Cerebellar cortex (tissue), 1 donor: ENCODE results near the gene LRRC17.
"Not testable (repeated sequence)": the region's sequence is repeated elsewhere in the genome, so short reads cannot be mapped to it uniquely, and the experiment has no call there.

Experiments used
- DNase-seq: peaks from one replicate; pipeline ENCODE4 v3.0.0-alpha.2; 2015; ENCODE audit warnings: low spot score

The LRRC17 gene

GRCh38 chr7:102897856-102898531, 14.8 kb upstream of the LRRC17 start:
- DNase-seq, result no peak

GRCh38 chr7:102898532-102898859, 14.3 kb upstream of the LRRC17 start:
- DNase-seq, result no peak

- not testable (repeated sequence) for DNase-seq
Observed at GRCh38 chr7:102902052-102902451, 10.7 kb upstream of the LRRC17 start.

DNA sequence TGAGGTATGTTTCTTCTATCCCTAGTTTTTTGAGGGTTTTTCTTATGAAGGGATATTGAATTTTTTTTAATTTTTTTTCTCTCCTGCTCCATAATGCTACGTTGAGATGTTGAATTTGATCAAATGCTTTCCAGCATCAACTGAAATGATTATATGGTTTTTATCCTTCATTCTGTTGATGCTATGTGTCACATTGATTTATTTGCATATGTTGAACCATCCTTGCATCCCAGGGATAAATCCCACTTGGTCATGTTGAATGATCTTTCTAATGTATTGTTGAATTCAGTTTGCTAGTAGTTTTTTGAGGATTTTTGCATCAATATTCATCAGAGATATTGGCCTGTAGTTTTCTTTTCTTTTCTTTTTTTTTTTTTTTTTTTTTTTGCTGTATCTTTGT, 9.2 kb upstream of the LRRC17 start:
- DNase-seq, result not testable (repeated sequence)

- no peak for DNase-seq
Observed at GRCh38 chr7:102908676-102909075, 4.1 kb upstream of the LRRC17 start.

DNA sequence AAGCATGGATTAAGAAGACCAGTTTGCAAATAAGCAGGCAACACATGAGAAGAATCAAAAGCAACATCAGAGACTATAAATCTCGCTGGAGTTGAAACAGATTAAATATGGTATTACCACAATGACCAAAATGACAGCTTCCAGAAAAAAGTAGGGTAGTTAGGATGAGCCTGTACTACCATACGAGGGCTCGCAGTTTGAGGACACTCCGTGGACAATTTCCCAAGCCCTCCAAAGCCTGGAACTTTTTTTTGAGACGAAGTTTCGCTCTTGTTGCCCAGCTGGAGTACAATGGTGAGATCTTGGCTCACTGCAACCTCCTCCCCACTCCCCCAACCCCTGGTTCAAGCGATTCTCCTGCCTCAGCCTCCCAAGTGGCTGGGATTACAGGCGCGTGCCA, 1.0 kb downstream of the LRRC17 start:
- no peak for DNase-seq

- no peak for DNase-seq
Observed at GRCh38 chr7:102914585-102914984, 1.8 kb downstream of the LRRC17 start.

- DNase-seq, result no peak
Observed at GRCh38 chr7:102916426-102916825, 3.6 kb downstream of the LRRC17 start.

GRCh38 chr7:102916881-102917280, 4.1 kb downstream of the LRRC17 start:
- no peak for DNase-seq

DNA sequence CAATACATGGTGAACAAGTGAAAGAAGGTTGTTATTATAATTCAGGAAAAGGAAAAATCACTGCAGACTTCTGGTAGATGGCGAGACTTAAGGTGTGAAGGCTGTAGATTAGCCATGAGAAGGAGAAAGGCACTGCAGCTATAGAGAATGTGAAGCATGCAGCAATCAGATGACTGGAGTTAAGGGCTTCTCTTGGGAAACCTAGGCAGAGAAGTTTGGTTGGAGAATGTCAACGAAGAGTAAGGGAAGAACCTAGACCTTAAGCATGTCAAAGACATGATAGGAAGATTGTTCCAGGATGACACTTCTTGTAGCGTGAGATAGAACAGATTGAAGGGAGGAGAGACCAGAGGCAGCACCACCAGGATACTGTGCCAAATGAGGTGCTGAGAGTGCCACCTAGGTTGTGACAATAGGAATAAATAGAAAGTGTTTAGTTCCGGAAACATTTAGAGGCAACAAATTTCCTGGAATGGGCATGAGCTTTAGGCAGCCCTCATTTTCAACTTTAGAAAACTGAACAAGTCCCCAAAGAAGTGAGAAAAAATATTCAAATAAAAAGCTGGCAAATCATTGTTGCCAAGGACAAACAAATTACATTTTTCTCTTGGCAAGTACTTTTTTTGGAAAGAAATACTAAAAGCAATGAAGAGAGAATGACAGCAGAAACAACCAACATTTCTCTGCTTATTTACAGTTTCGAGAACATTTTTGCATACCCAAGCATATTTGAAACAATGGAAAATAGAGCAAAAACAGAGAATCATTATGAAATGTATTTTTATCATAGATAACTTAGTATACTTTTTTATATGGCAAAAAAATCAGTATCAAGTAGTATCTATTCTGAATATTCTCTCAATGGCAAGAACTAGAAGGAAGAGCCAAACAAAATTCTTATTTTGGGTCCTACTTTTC, 4.9 kb downstream of the LRRC17 start:
- no peak for DNase-seq

DNA sequence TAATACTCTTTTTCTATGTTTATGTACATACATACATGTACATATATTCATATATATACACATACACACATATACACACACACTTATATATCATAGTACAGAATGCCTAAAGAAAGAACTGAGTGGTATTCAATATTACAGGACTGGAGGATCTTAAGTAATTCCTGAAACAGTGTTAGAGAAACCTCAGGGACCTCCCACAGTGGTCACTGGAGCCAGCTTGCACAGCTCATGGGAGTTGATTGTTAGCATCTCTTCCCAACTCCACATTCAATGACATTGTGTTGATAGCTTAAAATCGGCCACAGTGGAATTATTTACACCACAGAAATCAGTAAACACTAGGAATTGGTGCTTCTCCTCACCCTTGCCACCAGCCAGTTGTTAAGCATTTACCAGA, 6.0 kb downstream of the LRRC17 start:
- no peak for DNase-seq

DNA sequence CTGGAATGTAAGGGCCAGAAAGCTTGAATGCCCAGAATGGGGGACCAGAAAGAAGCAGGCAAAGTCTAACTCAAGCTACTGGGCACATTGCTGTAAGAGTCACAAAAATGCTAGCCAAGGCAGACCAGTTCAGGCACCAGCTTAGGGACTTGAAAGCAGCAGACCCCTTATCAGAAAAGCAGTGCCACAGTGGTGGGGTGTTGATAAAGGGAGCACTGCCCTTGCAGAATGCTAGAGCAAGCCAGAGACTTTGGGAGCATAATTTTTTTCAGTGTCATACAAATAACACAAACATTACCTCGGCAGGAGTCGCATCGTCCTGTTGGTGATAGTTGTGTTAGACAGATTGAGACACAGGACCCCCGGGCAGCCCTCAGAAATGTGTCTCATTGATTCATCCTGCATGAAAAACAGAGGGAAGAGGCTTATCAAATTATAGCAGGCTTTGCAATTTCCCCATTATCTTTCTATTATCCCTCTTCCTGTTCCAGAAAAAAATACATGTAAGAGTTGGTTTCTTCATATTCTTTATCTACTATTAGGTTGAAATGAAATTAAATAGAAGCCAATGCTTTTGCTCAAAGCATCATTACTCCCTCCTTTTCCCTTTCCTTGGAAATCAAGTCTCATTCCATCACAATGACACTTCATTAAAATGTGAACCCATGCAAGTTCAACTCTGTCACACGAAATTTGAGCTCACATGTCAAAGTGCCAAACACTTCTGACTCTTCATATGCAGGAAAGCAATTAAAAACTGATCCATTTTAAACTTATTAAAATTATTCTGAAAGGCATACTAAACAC, 13.4 kb downstream of the LRRC17 start:
- DNase-seq, result no peak

DNA sequence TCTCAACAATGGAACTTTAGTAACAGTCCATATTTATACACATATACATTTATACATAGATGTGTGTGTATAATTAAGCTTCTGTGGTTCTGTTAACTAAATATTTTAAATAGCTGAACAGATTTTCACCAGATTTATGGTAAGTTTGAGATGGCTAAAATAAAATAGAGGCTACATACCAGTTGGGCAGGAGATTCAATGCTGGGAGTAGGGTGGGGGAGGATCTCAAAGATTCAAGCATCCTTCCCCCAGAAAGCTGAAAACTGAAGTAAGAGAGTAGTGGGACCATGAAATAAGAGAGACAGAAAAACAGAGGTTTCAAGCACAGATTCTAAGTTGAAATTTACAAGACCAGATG, 14.0 kb downstream of the LRRC17 start:
- DNase-seq, result no peak

DNA sequence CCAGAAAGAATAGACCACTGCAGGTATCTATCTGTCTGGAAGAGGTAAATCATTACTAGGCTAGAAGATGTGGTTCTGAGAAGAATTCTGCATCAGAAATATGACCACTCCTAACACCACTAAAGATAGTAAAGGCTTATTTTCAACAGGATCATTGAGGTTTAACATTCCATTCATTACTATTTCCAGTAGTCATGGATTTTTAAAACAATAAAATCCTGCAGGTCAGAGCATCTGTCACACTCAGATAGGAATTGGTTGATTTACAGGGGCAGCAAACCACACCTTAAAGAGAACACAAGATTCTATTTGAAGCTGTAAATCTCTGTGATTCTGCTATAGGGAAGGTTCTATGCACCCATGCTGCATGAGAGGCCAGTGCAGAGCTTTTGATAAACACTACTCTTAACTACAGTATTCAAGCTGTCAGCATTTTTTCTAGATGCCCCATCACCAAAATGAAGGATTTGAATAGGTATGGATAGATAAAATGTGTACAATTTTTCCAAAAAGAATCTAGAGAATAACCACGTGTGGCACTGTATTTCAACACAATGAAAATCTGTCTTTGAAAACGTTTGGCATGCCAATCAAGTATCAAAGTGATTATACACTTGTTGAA, 14.6 kb downstream of the LRRC17 start:
- DNase-seq, result no peak

DNA sequence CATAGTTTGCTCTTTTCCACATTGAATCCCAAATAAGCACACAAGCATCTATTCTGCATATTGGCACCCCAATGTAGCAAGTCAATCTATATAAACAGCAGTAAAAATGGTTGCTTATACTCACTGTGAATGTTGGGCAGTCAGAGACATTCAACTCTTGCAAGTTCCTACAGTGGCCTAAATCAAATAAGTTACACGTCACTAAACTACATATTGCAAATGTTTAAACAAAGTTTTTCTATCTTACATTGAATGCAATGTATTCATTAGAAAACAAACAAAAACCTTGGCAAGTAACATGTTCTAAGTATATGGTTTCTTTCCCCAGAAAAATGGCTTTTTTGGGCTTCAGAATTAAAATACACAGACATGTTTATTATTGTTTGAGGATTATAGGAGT, 19.0 kb downstream of the LRRC17 start:
- no peak for DNase-seq

DNA sequence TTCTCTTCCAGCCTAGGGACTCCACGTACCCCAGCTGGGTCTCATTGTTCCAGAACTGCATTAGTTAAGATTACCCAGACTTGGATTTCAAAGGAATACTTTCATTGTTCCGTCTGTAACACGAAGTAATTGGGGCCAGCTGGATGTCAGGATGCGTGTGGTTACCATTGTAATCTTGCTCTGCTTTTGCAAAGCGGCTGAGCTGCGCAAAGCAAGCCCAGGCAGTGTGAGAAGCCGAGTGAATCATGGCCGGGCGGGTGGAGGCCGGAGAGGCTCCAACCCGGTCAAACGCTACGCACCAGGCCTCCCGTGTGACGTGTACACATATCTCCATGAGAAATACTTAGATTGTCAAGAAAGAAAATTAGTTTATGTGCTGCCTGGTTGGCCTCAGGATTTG, 21.0 kb downstream of the LRRC17 start:
- no peak for DNase-seq

GRCh38 chr7:102934239-102934638, 21.4 kb downstream of the LRRC17 start:
- DNase-seq, result no peak

- DNase-seq, result no peak
Observed at GRCh38 chr7:102934701-102935100, 21.9 kb downstream of the LRRC17 start.

DNA sequence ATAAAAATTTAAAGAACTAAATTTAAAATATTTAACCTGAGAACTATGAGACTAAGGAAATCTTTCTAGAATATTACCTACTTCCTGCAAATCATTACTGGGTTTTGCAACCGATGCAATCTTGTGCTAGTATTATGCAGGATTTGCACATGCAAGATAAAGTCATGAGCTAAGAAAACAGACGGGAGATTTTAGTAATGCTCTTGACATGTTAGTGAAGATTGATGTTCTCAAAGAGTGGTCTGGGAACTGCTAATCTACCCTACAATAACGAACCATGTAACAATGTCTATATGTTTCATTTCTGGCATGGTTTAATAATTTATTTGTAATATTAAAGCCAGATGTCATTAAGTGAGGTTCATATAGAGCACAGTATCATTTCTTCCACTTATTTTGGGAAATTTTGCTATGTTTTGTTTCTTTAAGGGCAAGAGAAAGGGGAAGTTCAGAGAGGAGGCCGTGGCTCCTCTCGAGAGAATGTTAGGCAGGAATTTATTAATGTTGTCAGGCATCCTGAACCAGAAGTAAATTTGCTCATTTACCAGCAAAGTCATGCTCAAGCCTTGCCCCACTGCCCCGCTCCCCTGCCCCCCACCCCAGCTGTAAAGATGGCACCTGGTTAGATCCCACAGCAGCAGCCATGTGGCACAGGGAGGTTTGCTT, 22.8 kb downstream of the LRRC17 start:
- no peak for DNase-seq

DNA sequence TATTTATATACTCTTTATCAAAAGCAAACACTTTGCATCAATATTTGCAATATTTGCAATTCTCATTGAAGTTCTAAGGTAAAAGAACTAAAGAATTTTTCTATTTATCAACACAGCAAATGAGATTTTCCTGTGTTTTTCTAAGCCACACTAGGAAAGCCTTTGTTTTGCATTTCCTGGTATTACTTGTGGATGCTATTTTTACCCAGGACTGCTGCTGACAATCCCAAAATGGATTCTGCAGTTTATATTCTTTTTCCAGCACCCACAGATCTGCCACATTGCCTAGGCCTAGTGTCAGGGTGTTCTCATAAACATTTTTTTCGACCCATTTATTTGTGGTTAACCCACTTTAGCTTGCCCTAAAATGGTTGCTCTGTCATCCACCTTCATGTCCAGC, 25.9 kb downstream of the LRRC17 start:
- no peak for DNase-seq

GRCh38 chr7:102942181-102942866, 29.5 kb downstream of the LRRC17 start:
- DNase-seq, result no peak
